ENCODE measurements around the gene RNASEH2B.

DNA sequence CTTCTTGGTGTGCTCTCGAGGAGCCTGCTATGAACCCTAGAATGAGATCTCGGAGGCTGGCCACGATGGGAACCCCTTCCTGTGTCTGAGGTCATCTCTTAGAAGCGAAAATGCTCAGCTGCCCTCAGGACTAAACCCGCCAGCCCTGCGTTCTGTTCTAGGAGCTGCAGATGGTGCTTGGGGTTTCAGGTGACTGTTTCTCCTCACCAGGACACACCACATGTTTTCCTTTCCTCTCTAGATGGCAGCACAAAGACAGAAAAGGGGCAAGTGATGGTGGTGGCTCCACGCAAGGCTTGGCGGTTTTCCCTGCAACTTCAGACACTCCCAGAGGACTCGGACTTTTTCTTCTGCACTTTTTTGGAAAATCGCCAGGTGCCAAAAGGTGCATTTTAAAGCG is 60.1 kb downstream of the RNASEH2B start:
- TF ChIP-seq, protein P1, sequence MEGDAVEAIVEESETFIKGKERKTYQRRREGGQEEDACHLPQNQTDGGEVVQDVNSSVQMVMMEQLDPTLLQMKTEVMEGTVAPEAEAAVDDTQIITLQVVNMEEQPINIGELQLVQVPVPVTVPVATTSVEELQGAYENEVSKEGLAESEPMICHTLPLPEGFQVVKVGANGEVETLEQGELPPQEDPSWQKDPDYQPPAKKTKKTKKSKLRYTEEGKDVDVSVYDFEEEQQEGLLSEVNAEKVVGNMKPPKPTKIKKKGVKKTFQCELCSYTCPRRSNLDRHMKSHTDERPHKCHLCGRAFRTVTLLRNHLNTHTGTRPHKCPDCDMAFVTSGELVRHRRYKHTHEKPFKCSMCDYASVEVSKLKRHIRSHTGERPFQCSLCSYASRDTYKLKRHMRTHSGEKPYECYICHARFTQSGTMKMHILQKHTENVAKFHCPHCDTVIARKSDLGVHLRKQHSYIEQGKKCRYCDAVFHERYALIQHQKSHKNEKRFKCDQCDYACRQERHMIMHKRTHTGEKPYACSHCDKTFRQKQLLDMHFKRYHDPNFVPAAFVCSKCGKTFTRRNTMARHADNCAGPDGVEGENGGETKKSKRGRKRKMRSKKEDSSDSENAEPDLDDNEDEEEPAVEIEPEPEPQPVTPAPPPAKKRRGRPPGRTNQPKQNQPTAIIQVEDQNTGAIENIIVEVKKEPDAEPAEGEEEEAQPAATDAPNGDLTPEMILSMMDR (IDR thresholded peaks at IDR 0.05; ENCODE audit: low read depth, low read length, poor library complexity, severe bottlenecking) = no peak
- no peak for TF ChIP-seq EZH2phosphoT487 (IDR thresholded peaks at IDR 0.05; ENCODE audit: borderline replicate concordance, low read length)
